Measurements from ENCODE around the gene CAPN3.

The CAPN3 gene

GRCh38 chr15:42356851-42357250 is 2.5 kb upstream of the CAPN3 start:
- no peak for DNase-seq
- ATAC-seq, result no peak

DNA sequence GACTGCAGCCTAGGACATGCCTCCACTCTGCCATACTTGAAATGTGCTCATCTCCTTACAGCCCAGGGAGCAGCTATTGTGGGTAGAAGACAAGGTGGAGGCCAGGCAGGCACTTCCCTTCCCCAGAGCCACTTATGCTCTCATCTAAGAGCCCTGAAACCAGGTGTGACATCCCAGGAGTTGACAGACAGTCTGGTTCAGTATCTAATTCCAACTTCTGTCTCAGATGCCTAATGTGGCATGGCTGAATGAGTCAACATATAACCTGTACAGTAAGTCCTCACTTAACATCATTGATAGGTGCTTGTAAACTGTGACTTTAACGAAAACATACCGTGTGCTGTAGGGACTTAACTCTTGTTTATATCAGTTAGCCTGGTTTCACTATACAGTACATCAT is 1.2 kb upstream of the CAPN3 start:
- no peak for ATAC-seq
- no peak for DNase-seq

- ATAC-seq (no peak), DNase-seq (no peak)
These were observed 684 bp downstream of the CAPN3 start for GRCh38 chr15:42359985-42360384.

- ATAC-seq (no peak), DNase-seq (no peak)
These were observed 1.3 kb downstream of the CAPN3 start for GRCh38 chr15:42360535-42361112.

DNA sequence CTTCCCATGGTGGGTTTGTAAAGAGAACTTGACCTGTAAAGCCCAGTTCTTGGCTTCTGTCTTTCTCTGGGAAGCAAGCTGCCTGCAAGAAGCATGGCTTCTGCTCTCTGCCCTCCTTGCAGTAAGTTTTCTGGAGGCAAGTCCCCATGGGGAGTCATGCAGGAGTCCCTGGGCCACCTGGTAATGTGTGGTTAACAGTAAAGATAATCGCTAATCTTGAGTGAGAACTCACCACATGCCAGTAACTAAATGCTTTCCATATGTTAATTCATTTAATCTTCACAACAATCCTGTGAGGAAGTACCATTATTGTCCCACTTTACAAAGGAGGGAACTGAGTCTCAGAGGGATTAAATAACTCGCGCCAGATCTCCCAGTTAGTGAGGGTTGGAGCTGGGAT is 4.2 kb downstream of the CAPN3 start:
- ATAC-seq, result no peak

DNA sequence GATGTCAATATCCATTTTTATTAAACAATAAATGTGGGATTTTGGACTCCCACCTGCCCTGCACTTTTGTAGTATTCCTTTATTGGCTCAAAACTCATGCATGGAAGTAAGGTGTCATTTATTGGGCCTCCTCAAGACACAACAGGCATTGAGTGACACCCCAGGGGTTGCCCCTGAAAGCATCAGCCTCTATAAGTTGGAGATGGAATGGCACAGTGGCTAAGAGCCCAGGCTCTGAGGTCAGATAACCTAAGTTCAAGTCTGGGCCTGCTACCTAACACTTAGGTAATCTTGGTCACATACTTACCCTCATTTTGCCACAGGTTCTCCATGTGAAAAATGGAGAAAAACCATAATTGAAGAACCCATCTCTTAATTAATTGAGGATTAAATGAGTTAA is 4.6 kb downstream of the CAPN3 start:
- no peak for ATAC-seq
- no peak for DNase-seq

More for the DNA sequence above, 4.2 kb downstream of the CAPN3 start:
- no peak for DNase-seq

DNA sequence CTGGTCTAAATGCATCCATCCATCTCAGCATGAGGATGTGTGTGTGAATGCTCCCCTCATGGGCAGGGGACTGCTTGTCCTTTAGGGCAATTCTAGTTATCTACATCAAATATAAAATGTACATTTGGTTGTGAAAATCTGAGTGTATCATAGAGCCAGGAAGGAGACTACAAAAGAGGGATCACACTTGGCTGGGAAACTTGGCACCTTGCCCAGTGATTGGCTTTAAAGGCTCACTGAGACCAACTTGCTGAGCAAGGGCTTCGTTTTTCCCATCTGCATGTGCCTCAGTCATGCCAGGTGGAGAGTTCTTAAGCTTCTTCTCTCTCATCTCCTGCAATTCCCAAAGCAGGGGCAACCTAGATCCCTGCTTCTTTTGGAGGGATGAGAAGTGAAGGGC is 5.2 kb downstream of the CAPN3 start:
- DNase-seq (no peak), ATAC-seq (no peak)

GRCh38 chr15:42365921-42366550 is 6.7 kb downstream of the CAPN3 start:
- ATAC-seq, result no peak
- no peak for DNase-seq

DNA sequence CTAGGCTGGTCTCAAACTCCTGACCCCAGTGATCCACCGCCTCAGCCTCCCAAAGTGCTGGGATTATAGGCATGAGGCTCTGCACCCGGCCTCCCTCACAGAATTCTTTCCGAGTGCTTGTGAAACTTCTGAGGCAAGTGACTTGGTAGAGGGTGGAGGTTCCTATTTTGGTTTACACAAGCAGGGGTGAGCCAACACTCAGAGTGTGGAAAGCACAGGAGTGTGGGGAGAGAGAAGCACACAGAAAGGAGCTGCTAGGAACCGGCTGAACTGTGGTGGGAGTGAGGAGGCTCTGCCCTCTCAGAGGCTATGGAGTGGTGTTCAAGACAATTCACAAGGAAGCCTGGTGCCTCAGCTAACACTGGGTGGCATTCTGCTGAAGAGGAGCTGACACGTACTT is 7.7 kb downstream of the CAPN3 start:
- DNase-seq, result no peak
- no peak for ATAC-seq

GRCh38 chr15:42368096-42368495 is 8.8 kb downstream of the CAPN3 start:
- no peak for DNase-seq
- ATAC-seq, result no peak

- ATAC-seq, result no peak
- no peak for DNase-seq
These were observed 11.8 kb downstream of the CAPN3 start for GRCh38 chr15:42371096-42371495.

GRCh38 chr15:42373274-42373673 is 14.0 kb downstream of the CAPN3 start:
- ATAC-seq (no peak), DNase-seq (no peak)

- ATAC-seq, result no peak
- no peak for DNase-seq
These were observed 14.6 kb downstream of the CAPN3 start for GRCh38 chr15:42373936-42374335.

DNA sequence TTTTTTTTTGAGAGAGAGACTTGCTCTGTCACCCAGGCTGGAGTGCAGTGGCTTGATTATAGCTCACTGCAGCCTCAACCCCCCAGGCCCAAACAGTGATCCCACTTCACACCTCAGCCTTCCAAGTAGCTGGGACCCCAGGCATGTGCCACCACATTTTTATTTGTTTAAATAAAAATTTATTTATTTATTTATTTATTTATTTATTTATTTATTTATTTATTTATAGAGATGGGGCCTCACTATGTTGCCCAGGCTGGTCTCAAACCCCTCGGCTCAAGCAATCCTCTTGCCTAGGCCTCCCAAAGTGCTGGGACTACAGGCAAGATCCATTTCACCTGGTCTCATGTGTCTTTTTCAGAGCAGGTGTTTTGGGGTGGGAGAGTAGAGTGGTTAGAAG is 15.5 kb downstream of the CAPN3 start:
- no peak for ATAC-seq

DNA sequence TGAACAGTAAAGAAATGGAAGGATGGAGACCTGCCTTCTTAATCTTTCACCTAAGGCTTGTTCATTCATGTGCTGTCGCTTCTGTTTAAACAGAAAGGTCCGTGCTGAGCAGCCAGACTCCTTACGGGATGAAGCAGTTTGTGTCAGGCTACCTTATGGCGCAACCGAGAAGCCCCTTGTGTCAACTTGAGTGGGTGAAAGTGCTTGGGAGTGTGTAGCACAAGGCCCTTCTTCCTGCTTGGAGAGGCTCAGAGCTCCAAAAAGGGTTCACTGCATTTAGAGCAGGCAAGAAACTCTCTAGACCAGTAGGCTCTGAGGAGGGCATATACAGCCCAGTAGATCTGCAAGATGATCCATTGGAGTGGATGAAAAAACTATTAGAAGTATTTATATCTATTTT is 16.0 kb downstream of the CAPN3 start:
- DNase-seq (no peak), ATAC-seq (no peak)

More for the DNA sequence above, 15.5 kb downstream of the CAPN3 start:
- no peak for DNase-seq

GRCh38 chr15:42375941-42376340 is 16.6 kb downstream of the CAPN3 start:
- DNase-seq (no peak), ATAC-seq (no peak)

DNA sequence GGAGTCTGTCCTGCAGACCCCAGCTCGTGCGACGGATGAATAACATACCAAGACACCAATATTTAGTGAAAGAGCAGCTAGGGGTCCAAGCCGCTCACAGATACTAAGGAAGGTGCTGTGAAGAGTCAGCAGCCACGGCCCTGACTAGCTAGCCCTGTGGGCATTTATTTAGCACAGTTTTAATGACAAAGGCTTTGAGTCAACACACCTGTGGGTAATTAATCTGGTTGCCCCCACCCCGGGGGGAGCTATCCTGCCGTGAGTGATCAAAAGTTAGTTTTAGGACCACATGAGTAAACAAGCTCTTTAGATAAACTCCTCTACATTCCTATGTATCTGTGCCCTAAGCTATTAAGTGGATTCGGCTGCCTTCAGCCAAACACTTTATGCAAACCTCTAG is 18.7 kb downstream of the CAPN3 start:
- ATAC-seq (no peak), DNase-seq (no peak)

DNA sequence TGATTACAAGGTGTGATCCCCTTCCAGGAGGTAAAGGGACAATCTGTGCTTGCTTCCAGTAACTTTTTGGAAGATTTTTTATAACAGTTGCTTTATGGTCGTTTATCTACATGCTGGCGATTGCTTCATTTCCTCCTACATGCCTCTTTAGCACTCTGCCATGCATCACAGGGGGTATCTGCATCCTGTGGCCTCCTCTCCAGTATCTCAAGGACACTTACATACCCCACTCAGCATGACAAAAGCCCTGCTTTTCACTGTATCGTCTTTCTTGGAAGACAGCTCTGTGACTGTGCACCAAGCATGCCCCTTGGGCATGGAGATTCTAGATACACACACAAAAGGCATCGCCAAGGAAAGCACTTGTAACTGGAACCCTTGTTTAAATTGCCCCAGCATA is 25.3 kb downstream of the CAPN3 start:
- no peak for DNase-seq
- ATAC-seq, result no peak

DNA sequence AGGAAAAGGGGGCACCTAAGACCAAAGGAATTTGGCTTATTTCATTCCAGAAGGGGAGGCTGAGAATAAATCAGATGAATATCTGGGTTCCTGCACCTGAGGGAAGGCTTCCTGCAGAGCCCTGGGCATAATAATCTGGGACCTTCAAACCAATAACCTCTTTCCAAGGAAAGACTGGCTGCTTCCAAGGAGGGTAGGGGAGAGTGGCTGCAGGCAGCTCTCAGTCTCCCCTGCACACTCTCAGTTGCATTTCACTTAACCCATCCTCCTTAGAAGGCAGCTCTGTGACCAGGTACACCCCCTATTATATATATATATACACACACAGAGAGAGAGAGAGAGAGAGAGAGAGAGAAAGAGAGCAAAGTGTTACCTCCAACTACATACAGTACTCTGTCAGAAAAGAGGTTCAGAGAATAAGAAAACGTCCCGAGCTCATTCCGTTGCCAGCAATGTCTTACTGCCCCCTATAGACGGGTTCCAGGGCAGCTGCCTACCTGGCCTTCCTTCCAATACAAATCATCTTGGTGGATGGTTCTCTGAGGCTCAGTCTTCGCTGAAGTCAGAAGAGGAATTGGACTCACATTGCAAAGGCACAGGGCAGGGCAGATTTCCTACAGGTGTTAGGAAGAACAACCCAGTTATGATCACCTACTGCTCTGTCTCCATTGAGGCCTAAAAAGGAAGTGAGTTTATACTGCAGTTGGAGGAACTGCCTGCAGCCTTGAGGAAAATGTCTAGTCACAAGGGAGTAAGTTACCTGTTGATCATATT is 26.1 kb downstream of the CAPN3 start:
- DNase-seq, result peak; percentile 29
- peak; percentile 52 for ATAC-seq

- no peak for ATAC-seq
These were observed 26.8 kb downstream of the CAPN3 start for GRCh38 chr15:42385980-42386700.

GRCh38 chr15:42387603-42388002 is 28.3 kb downstream of the CAPN3 start:
- ATAC-seq, result no peak
- no peak for DNase-seq

More at GRCh38 chr15:42385980-42386700, 26.8 kb downstream of the CAPN3 start:
- DNase-seq, result no peak

DNA sequence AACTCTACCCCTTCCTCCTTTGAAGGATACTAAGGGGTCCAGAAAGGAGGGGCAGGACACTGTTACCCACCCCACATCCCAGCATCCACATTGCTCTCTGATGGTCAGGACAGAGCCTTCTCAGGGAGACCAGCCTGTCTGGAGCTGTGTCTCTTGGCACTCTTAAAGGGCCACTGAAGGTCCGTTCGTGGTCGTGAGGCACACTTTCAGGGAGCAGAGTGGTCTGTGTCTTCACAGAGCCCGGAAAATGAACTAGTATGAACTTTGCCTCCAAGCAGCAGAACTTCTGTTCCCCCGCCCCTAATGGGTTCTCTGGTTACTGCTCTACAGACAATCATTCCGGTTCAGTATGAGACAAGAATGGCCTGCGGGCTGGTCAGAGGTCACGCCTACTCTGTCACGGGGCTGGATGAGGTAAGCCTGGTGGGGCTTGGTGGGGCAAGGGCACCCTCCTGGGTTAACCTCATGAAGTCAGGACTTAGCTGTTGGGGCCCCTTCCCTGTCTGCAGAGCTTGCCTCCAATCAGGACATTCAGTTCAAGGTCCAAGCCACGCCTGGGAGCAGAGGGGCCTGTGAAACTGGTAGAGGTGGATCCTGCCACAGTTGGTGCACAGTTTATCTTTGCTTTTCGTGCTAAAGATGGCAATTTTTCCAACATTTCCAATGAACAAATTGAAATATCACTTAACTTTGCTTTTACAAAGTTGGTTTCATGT is 33.2 kb downstream of the CAPN3 start:
- ATAC-seq (no peak), DNase-seq (no peak)

All from stimulated activated naive CD8-positive, alpha-beta T cell treated with anti-CD3 and anti-CD28 coated beads, Interleukin-15, Interleukin-2, amounts not matched to agents 100 U/mL and 50 U/mL, for 24 hours (primary cell).